HG03354 (cell line): ENCODE measurements around the gene LRRC8C.
"Not testable (repeated sequence)": the region's sequence is repeated elsewhere in the genome, so short reads cannot be mapped to it uniquely, and the experiment has no call there.

Experiments
- ATAC-seq: cut with Tn5 transposase; IDR thresholded peaks from one replicate; pipeline ENCODE4 v1.9.1; 2021; ENCODE audit warnings: mild to moderate bottlenecking; ENCODE audit not compliant: unreplicated experiment, poor library complexity, severe bottlenecking

LRRC8C gene

GRCh38 chr1:89607156-89607555 is 25.8 kb upstream of the LRRC8C start:
- no peak for ATAC-seq

- no peak for ATAC-seq
These were observed 25.2 kb upstream of the LRRC8C start for GRCh38 chr1:89607586-89608318.

- no peak for ATAC-seq
These were observed 24.5 kb upstream of the LRRC8C start for GRCh38 chr1:89608319-89608983.

GRCh38 chr1:89608984-89609725 is 23.8 kb upstream of the LRRC8C start:
- no peak for ATAC-seq

- ATAC-seq, result no peak
These were observed 23.0 kb upstream of the LRRC8C start for GRCh38 chr1:89609781-89610456.

- no peak for ATAC-seq
These were observed 22.4 kb upstream of the LRRC8C start for GRCh38 chr1:89610457-89611011.

- ATAC-seq, result peak; percentile 95
These were observed 21.2 kb upstream of the LRRC8C start for GRCh38 chr1:89611721-89612120.

GRCh38 chr1:89613928-89614327 is 19.0 kb upstream of the LRRC8C start:
- no peak for ATAC-seq

- no peak for ATAC-seq
These were observed 17.0 kb upstream of the LRRC8C start for GRCh38 chr1:89615676-89616598.

- ATAC-seq, result no peak
These were observed 15.9 kb upstream of the LRRC8C start for GRCh38 chr1:89616844-89617627.

- no peak for ATAC-seq
These were observed 12.3 kb upstream of the LRRC8C start for GRCh38 chr1:89620664-89621063.

- ATAC-seq, result no peak
These were observed 10.0 kb upstream of the LRRC8C start for GRCh38 chr1:89622895-89623294.

GRCh38 chr1:89624314-89624713 is 8.6 kb upstream of the LRRC8C start:
- no peak for ATAC-seq

- no peak for ATAC-seq
These were observed 8.1 kb upstream of the LRRC8C start for GRCh38 chr1:89624715-89625323.

GRCh38 chr1:89627596-89627962 is 5.3 kb upstream of the LRRC8C start:
- no peak for ATAC-seq

GRCh38 chr1:89629146-89629545 is 3.8 kb upstream of the LRRC8C start:
- no peak for ATAC-seq

- ATAC-seq, result not testable (repeated sequence)
These were observed 3.3 kb upstream of the LRRC8C start for GRCh38 chr1:89629600-89629999.

- ATAC-seq, result no peak
These were observed 2.9 kb upstream of the LRRC8C start for GRCh38 chr1:89630048-89630447.
